NCI-H2081 treated with DMSO at 0.1 percent for 48 hours (cell line): Measurements from ENCODE around the gene UNC13B.

Experiments
- DNase-seq: peaks from one replicate; lab custom pipeline; 2025; lab: John Stamatoyannopoulos, UW

UNC13B gene

GRCh38 chr9:35338086-35338485 is 176.3 kb downstream of the UNC13B start:
- no peak for DNase-seq

- DNase-seq = no peak
Measured at GRCh38 chr9:35338561-35339274, 176.9 kb downstream of the UNC13B start.

- DNase-seq = no peak
Measured at GRCh38 chr9:35340046-35340445, 178.2 kb downstream of the UNC13B start.

GRCh38 chr9:35341021-35341420 is 179.2 kb downstream of the UNC13B start:
- DNase-seq = no peak

- no peak for DNase-seq
Measured at GRCh38 chr9:35341585-35341984, 179.8 kb downstream of the UNC13B start.

- no peak for DNase-seq
Measured at GRCh38 chr9:35342221-35342958, 180.6 kb downstream of the UNC13B start.

GRCh38 chr9:35348109-35348508 is 186.3 kb downstream of the UNC13B start:
- DNase-seq = no peak

GRCh38 chr9:35349287-35349990 is 187.6 kb downstream of the UNC13B start:
- DNase-seq = no peak

GRCh38 chr9:35350212-35350611 is 188.4 kb downstream of the UNC13B start:
- DNase-seq = no peak

GRCh38 chr9:35350827-35351549 is 189.2 kb downstream of the UNC13B start:
- no peak for DNase-seq

- DNase-seq = no peak
Measured at GRCh38 chr9:35353731-35354365, 192.0 kb downstream of the UNC13B start.

GRCh38 chr9:35355939-35356338 is 194.1 kb downstream of the UNC13B start:
- DNase-seq = no peak

GRCh38 chr9:35357116-35357515 is 195.3 kb downstream of the UNC13B start:
- DNase-seq = no peak

GRCh38 chr9:35357826-35358225 is 196.0 kb downstream of the UNC13B start:
- DNase-seq = no peak

GRCh38 chr9:35364817-35365585 is 203.2 kb downstream of the UNC13B start:
- DNase-seq = no peak

GRCh38 chr9:35366627-35367026 is 204.8 kb downstream of the UNC13B start:
- DNase-seq = no peak

- no peak for DNase-seq
Measured at GRCh38 chr9:35367451-35367850, 205.6 kb downstream of the UNC13B start.

GRCh38 chr9:35370241-35370640 is 208.4 kb downstream of the UNC13B start:
- no peak for DNase-seq

GRCh38 chr9:35374436-35374835 is 212.6 kb downstream of the UNC13B start:
- DNase-seq = no peak

GRCh38 chr9:35374910-35375309 is 213.1 kb downstream of the UNC13B start:
- no peak for DNase-seq

GRCh38 chr9:35380039-35380438 is 218.2 kb downstream of the UNC13B start:
- DNase-seq = no peak
